DMS79 treated with DMSO at 0.1 percent for 48 hours (cell line): ENCODE measurements around the gene PIK3R1.
"Not testable (repeated sequence)": the region's sequence is repeated elsewhere in the genome, so short reads cannot be mapped to it uniquely, and the experiment has no call there.

Experiments
- DNase-seq: peaks from one replicate; lab custom pipeline; 2025; lab: John Stamatoyannopoulos, UW

PIK3R1 gene

GRCh38 chr5:68226546-68227073, 11.1 kb downstream of the PIK3R1 start:
- no peak for DNase-seq

- no peak for DNase-seq
Observed at GRCh38 chr5:68227532-68228160, 12.1 kb downstream of the PIK3R1 start.

GRCh38 chr5:68229416-68229815, 13.9 kb downstream of the PIK3R1 start:
- DNase-seq = no peak

GRCh38 chr5:68230285-68230684, 14.7 kb downstream of the PIK3R1 start:
- DNase-seq = no peak

GRCh38 chr5:68231414-68232076, 16.0 kb downstream of the PIK3R1 start:
- no peak for DNase-seq

GRCh38 chr5:68232277-68232676, 16.7 kb downstream of the PIK3R1 start:
- DNase-seq = no peak

GRCh38 chr5:68233075-68233474, 17.5 kb downstream of the PIK3R1 start:
- no peak for DNase-seq

GRCh38 chr5:68235229-68235628, 19.7 kb downstream of the PIK3R1 start:
- DNase-seq = not testable (repeated sequence)

- DNase-seq = no peak
Observed at GRCh38 chr5:68237715-68238114, 22.2 kb downstream of the PIK3R1 start.

- no peak for DNase-seq
Observed at GRCh38 chr5:68239487-68239886, 23.9 kb downstream of the PIK3R1 start.

- no peak for DNase-seq
Observed at GRCh38 chr5:68240202-68240601, 24.6 kb downstream of the PIK3R1 start.

GRCh38 chr5:68240771-68241170, 25.2 kb downstream of the PIK3R1 start:
- no peak for DNase-seq

- no peak for DNase-seq
Observed at GRCh38 chr5:68242743-68243142, 27.2 kb downstream of the PIK3R1 start.

- no peak for DNase-seq
Observed at GRCh38 chr5:68243251-68243650, 27.7 kb downstream of the PIK3R1 start.

- no peak for DNase-seq
Observed at GRCh38 chr5:68243681-68244080, 28.1 kb downstream of the PIK3R1 start.

- DNase-seq = no peak
Observed at GRCh38 chr5:68245319-68245718, 29.8 kb downstream of the PIK3R1 start.

GRCh38 chr5:68246802-68247201, 31.2 kb downstream of the PIK3R1 start:
- DNase-seq = no peak

- DNase-seq = no peak
Observed at GRCh38 chr5:68247627-68248026, 32.1 kb downstream of the PIK3R1 start.

- DNase-seq = no peak
Observed at GRCh38 chr5:68248896-68249295, 33.3 kb downstream of the PIK3R1 start.

GRCh38 chr5:68249520-68249919, 34.0 kb downstream of the PIK3R1 start:
- no peak for DNase-seq

- DNase-seq = no peak
Observed at GRCh38 chr5:68250661-68251298, 35.2 kb downstream of the PIK3R1 start.

GRCh38 chr5:68251386-68251785, 35.8 kb downstream of the PIK3R1 start:
- DNase-seq = no peak
